Upper lobe of left lung (tissue), 6 donors: Measurements from ENCODE around the gene TTC3. TPM values are rescaled to one million over a fixed set of nuclear protein-coding genes. Genes with fewer than 3 reads are reported as not detected.

ENCODE experiments used
- ATAC-seq, 2 donors: fragments of 200-7000 bp; cut with Tn5 transposase; one replicate each; pipeline ENCODE4 v1.9.1; 2022; ENCODE audit warnings: mild to moderate bottlenecking in 2 of 2, moderate library complexity in 2 of 2; ENCODE audit not compliant: low FRiP score in 2 of 2
- DNase-seq, 2 donors: peaks; one replicate each; pipeline ENCODE4 v3.0.0-alpha.2; 2019 to 2020
- H3K27ac ChIP-seq, 4 donors: fragments of 200-600 bp; sonication (generic); one replicate each; pipeline ENCODE4 v1.5.1; 2016 to 2019
- H3K27me3 ChIP-seq, 4 donors: fragments of 200-600 bp; sonication (generic); one replicate each; pipeline ENCODE4 v1.5.1; 2017 to 2019
- H3K36me3 ChIP-seq, 4 donors: fragments of 200-600 bp; sonication (generic); one replicate each; pipeline ENCODE4 v1.5.1; 2016 to 2019
- H3K4me1 ChIP-seq, 4 donors: fragments of 200-600 bp; sonication (generic); one replicate each; pipeline ENCODE4 v1.5.1; 2018 to 2019
- H3K4me3 ChIP-seq, 4 donors: fragments of 200-600 bp; sonication (generic); one replicate each; pipeline ENCODE4 v1.5.1; 2017 to 2019; ENCODE audit warnings: mild to moderate bottlenecking in 2 of 4, moderate library complexity in 1 of 4
- H3K9me3 ChIP-seq, 4 donors: fragments of 200-600 bp; sonication (generic); one replicate each; pipeline ENCODE4 v1.5.1; 2018 to 2019
- CTCF ChIP-seq, 6 experiments: fragments of 450-650 bp in 4 of 6; fragments of 200-600 bp in 2 of 6; sonication (generic) in 2 of 6; IDR thresholded peaks; one replicate each; pipeline ENCODE4 v1.5.1; 2016 to 2019; ENCODE audit warnings: antibody characterized with exemption in 6 of 6
- EP300 ChIP-seq, 4 donors: sonication (generic); formaldehyde crosslinking; IDR thresholded peaks; one replicate each; pipeline ENCODE4 v1.5.1; 2017; ENCODE audit warnings: antibody characterized with exemption in 4 of 4, control low read depth in 2 of 4
- POLR2A ChIP-seq, 4 donors: fragments of 450-650 bp; IDR thresholded peaks; one replicate each; pipeline ENCODE4 v1.5.1; 2016 to 2017; ENCODE audit warnings: antibody characterized with exemption in 4 of 4, mild to moderate bottlenecking in 2 of 4
- POLR2AphosphoS5 ChIP-seq, 2 donors: sonication (generic); formaldehyde crosslinking; IDR thresholded peaks; one replicate each; pipeline ENCODE4 v1.5.1; 2017; ENCODE audit warnings: antibody characterized with exemption in 2 of 2
- WGBS, 2 donors: methylation state at CpG; one replicate each; pipeline ENCODE4 v1.1.5; 2017 to 2018; 5-methylcytosine and 5-hydroxymethylcytosine counted together
- total RNA-seq, 6 donors: library from RNA; depleted of rRNA in 4 of 6; stranded (reverse); fragments of >200 nt in 4 of 6; gene quantifications; one replicate each; pipeline versions ENCODE4 v1.1.0 to v1.2.1, GENCODE V29; 2016 to 2021
- donor health status: DM: no; HTN: no; CAD: no; lungs with moderate emphysema.
- donor health status: DM: no; HTN: yes; CAD: no; lungs with severe emphysema.

Gene TTC3
- total RNA-seq, 6 donors from 2014 or later, result 69.9 to 395 (median 88.2) TPM

GRCh38 chr21:37244501-37245095 lies 171.5 kb downstream of the TTC3 start:
- no peak for TF ChIP-seq POLR2AphosphoS5 (IDR thresholded peaks at IDR 0.05)
- no peak for TF ChIP-seq POLR2A (IDR thresholded peaks at IDR 0.05)
- no peak for TF ChIP-seq EP300 (IDR thresholded peaks at IDR 0.05)
- TF ChIP-seq CTCF (IDR thresholded peaks at IDR 0.05), result no peak
- no peak for DNase-seq
- 53 to 58% methylated on average over 12 of the region's 12 CpGs for WGBS, 2 donors
- H3K27ac ChIP-seq, result no peak overlapping the region
- H3K36me3 ChIP-seq, result peaks cover 3 to 14% (median 9%) of the 10 kb centered on the region in 4 donors
- H3K27me3 ChIP-seq, result no peaks in the 10 kb centered on the region
- no peak overlapping the region for H3K4me3 ChIP-seq
- ATAC-seq, result no peak
- peaks cover 3 to 25% (median 9%) of the 10 kb centered on the region in 4 donors for H3K4me1 ChIP-seq
- H3K9me3 ChIP-seq, result no peaks in the 10 kb centered on the region

GRCh38 chr21:37245151-37245550 lies 172.1 kb downstream of the TTC3 start:
- ATAC-seq, result no peak
- WGBS, 2 donors, result 68 to 89% methylated on average over 8 of the region's 8 CpGs

GRCh38 chr21:37248298-37248697 lies 175.2 kb downstream of the TTC3 start:
- no peak for DNase-seq
- H3K36me3 ChIP-seq, result no peaks in the 10 kb centered on the region
- no peaks in the 10 kb centered on the region for H3K9me3 ChIP-seq
- no peak for ATAC-seq
- peaks cover 3 to 32% (median 13%) of the 10 kb centered on the region in 4 donors for H3K4me1 ChIP-seq
- no peak overlapping the region for H3K27ac ChIP-seq
- no peaks in the 10 kb centered on the region for H3K27me3 ChIP-seq
- H3K4me3 ChIP-seq, result no peak overlapping the region
- TF ChIP-seq POLR2A (IDR thresholded peaks at IDR 0.05) (no peak), EP300 (IDR thresholded peaks at IDR 0.05) (no peak), CTCF (IDR thresholded peaks at IDR 0.05) (no peak), POLR2AphosphoS5 (IDR thresholded peaks at IDR 0.05) (no peak)
- 64 to 87% methylated on average over 1 of the region's 1 CpG for WGBS, 2 donors

More at GRCh38 chr21:37245151-37245550, 172.1 kb downstream of the TTC3 start:
- DNase-seq, result no peak
- TF ChIP-seq EP300 (IDR thresholded peaks at IDR 0.05) (no peak), CTCF (IDR thresholded peaks at IDR 0.05) (no peak), POLR2A (IDR thresholded peaks at IDR 0.05) (no peak), POLR2AphosphoS5 (IDR thresholded peaks at IDR 0.05) (no peak)
- no peaks in the 10 kb centered on the region for H3K27me3 ChIP-seq
- H3K27ac ChIP-seq, result no peak overlapping the region
- peaks cover 0 to 10% (median 6%) of the 10 kb centered on the region in 4 donors for H3K36me3 ChIP-seq
- H3K4me1 ChIP-seq, result peaks cover 3 to 25% (median 9%) of the 10 kb centered on the region in 4 donors
- no peaks in the 10 kb centered on the region for H3K9me3 ChIP-seq
- H3K4me3 ChIP-seq, result no peak overlapping the region

- Histone ChIP-seq H3K9me3 (no peaks in the 10 kb centered on the region), H3K4me1 (peaks cover 3 to 28% (median 13%) of the 10 kb centered on the region in 4 donors), H3K27ac (no peak overlapping the region), H3K36me3 (no peaks in the 10 kb centered on the region), H3K4me3 (no peak overlapping the region), H3K27me3 (no peaks in the 10 kb centered on the region)
- no peak for TF ChIP-seq POLR2A (IDR thresholded peaks at IDR 0.05)
- no peak for TF ChIP-seq POLR2AphosphoS5 (IDR thresholded peaks at IDR 0.05)
- TF ChIP-seq CTCF (IDR thresholded peaks at IDR 0.05), result no peak
- no peak for TF ChIP-seq EP300 (IDR thresholded peaks at IDR 0.05)
- WGBS, 2 donors, result 78 to 90% methylated on average over 3 of the region's 3 CpGs
- DNase-seq, result no peak
- ATAC-seq, result no peak
These were observed 176.3 kb downstream of the TTC3 start for GRCh38 chr21:37249112-37249904.
